Calu3 (cell line): ENCODE measurements around the gene GPRIN1. TPM values are rescaled to one million over a fixed set of nuclear protein-coding genes. Genes with fewer than 3 reads are reported as not detected.

Experiments
- BruUV-seq: library from RNA; stranded (reverse); fragments of 400-500 nt; replicated peaks from 2 replicates; lab custom pipeline; 2021; lab: Mats Ljungman, UMichigan
- CTCF ChIA-PET: fragments of 300-600 bp; sonication (Branson Sonifier 250); formaldehyde crosslinking; loops from one replicate; lab custom pipeline; 2022; ENCODE audit warnings: antibody characterized with exemption; lab: Charles Lee
- DNase-seq: peaks from one replicate; pipeline ENCODE4 v3.0.0; 2022
- H3K27ac Mint-ChIP-seq: one replicate; pipeline ENCODE4 v1.8.0; 2022; ENCODE audit warnings: mixed read lengths; ENCODE audit not compliant: unreplicated experiment
- H3K27me3 Mint-ChIP-seq: one replicate; pipeline ENCODE4 v1.8.0; 2022; ENCODE audit warnings: mixed read lengths; ENCODE audit not compliant: unreplicated experiment
- H3K36me3 Mint-ChIP-seq: one replicate; pipeline ENCODE4 v1.8.0; 2022; ENCODE audit warnings: mild to moderate bottlenecking, moderate library complexity, mixed read lengths; ENCODE audit not compliant: insufficient read depth, unreplicated experiment
- H3K4me1 Mint-ChIP-seq: one replicate; pipeline ENCODE4 v1.8.0; 2022; ENCODE audit warnings: mild to moderate bottlenecking, low read depth, mixed read lengths; ENCODE audit not compliant: unreplicated experiment
- H3K4me3 Mint-ChIP-seq: one replicate; pipeline ENCODE4 v1.8.0; 2022; ENCODE audit warnings: mild to moderate bottlenecking, low read depth, moderate library complexity, mixed read lengths; ENCODE audit not compliant: unreplicated experiment
- H3K9me3 Mint-ChIP-seq: one replicate; pipeline ENCODE4 v1.8.0; 2022; ENCODE audit warnings: low read depth, mixed read lengths; ENCODE audit not compliant: unreplicated experiment
- CTCF ChIP-seq: fragments of 200-600 bp; IDR thresholded peaks from one replicate; pipeline ENCODE4 v1.8.0; 2022; ENCODE audit warnings: antibody characterized with exemption; ENCODE audit not compliant: unreplicated experiment
- intact Hi-C: fragments of 100-400 bp; cut with micrococcal nuclease; formaldehyde crosslinking; loops from one replicate; pipeline ENCODE4 v1.10.0; 2022; ENCODE audit not compliant: unreplicated experiment
- total RNA-seq: library from RNA; stranded (reverse); gene quantifications from 2 replicates; pipeline ENCODE4 v1.2.3, GENCODE V29; 2022

GPRIN1 gene
- total RNA-seq, 1 experiment from 2014 or later = 12.6 TPM

- CTCF ChIA-PET = no interaction called here
- peaks cover 11% of the 10 kb centered on the region for H3K4me1 Mint-ChIP-seq
- intact Hi-C loops = no loop called here
- H3K27ac Mint-ChIP-seq = no peak overlapping the region
- peaks cover 28% of the 10 kb centered on the region for H3K36me3 Mint-ChIP-seq
- TF ChIP-seq CTCF = no peak
- DNase-seq = no peak
- no peaks in the 10 kb centered on the region for H3K9me3 Mint-ChIP-seq
- BruUV-seq = no TSS peak
- no peaks in the 10 kb centered on the region for H3K27me3 Mint-ChIP-seq
- no peak overlapping the region for H3K4me3 Mint-ChIP-seq
Observed at GRCh38 chr5:176644878-176645670, 35.1 kb upstream of the GPRIN1 start.

GRCh38 chr5:176644294-176644693 is 34.3 kb upstream of the GPRIN1 start:
- no peak for TF ChIP-seq CTCF
- intact Hi-C loops = no loop called here
- peaks cover 9% of the 10 kb centered on the region for H3K4me1 Mint-ChIP-seq
- H3K4me3 Mint-ChIP-seq = no peak overlapping the region
- no peak for DNase-seq
- CTCF ChIA-PET = no interaction called here
- no TSS peak for BruUV-seq
- H3K36me3 Mint-ChIP-seq = peaks cover 28% of the 10 kb centered on the region
- no peaks in the 10 kb centered on the region for H3K27me3 Mint-ChIP-seq
- no peak overlapping the region for H3K27ac Mint-ChIP-seq
- H3K9me3 Mint-ChIP-seq = no peaks in the 10 kb centered on the region

GRCh38 chr5:176643491-176644219 is 33.7 kb upstream of the GPRIN1 start:
- intact Hi-C loops = no loop called here

More at GRCh38 chr5:176643491-176644219, 33.7 kb upstream of the GPRIN1 start:
- no TSS peak for BruUV-seq
- no peak overlapping the region for H3K4me3 Mint-ChIP-seq
- TF ChIP-seq CTCF = no peak
- no peak overlapping the region for H3K27ac Mint-ChIP-seq
- peaks cover 4% of the 10 kb centered on the region for H3K27me3 Mint-ChIP-seq
- H3K9me3 Mint-ChIP-seq = no peaks in the 10 kb centered on the region
- peaks cover 24% of the 10 kb centered on the region for H3K36me3 Mint-ChIP-seq
- H3K4me1 Mint-ChIP-seq = peaks cover 4% of the 10 kb centered on the region
- DNase-seq = no peak
- CTCF ChIA-PET = no interaction called here
